Neutrophil (primary cell): ENCODE measurements around the gene DAB1.

Experiments
- H3K27ac ChIP-seq: fragments of 200-600 bp; sonication (generic); 2 replicates; pipeline ENCODE4 v1.5.1; 2016; ENCODE audit warnings: mild to moderate bottlenecking, moderate library complexity
- H3K27me3 ChIP-seq: fragments of 200-600 bp; sonication (generic); 2 replicates; pipeline ENCODE4 v1.6.0; 2016; ENCODE audit warnings: mild to moderate bottlenecking
- H3K36me3 ChIP-seq: fragments of 200-600 bp; sonication (generic); 2 replicates; pipeline ENCODE4 v1.5.1; 2017
- H3K4me1 ChIP-seq, 2 experiments: fragments of 200-600 bp in 1 of 2; sonication (generic) in 1 of 2; 1 replicate in 1 of 2; 2 replicates in 1 of 2; pipeline versions ENCODE4 v1.5.1 to v1.6.1; 2013 to 2016; ENCODE audit warnings: low read depth in 1 of 2, low read length in 1 of 2, mild to moderate bottlenecking in 1 of 2, moderate library complexity in 1 of 2; ENCODE audit not compliant: control insufficient read depth in 1 of 2, insufficient read depth in 1 of 2
- H3K4me3 ChIP-seq, 2 experiments: fragments of 200-600 bp in 1 of 2; sonication (generic) in 1 of 2; 1 replicate in 1 of 2; 2 replicates in 1 of 2; pipeline ENCODE4 v1.5.1; 2013 to 2016; ENCODE audit warnings: low read depth in 1 of 2, low read length in 1 of 2, mild to moderate bottlenecking in 1 of 2, moderate library complexity in 1 of 2
- H3K9me3 ChIP-seq: fragments of 200-600 bp; sonication (generic); 2 replicates; pipeline ENCODE4 v1.5.1; 2016
- TF ChIP-seq, protein P1 (sequence below): fragments of 200-600 bp; sonication (generic); IDR thresholded peaks from 2 replicates; pipeline ENCODE4 v1.5.1; 2016; ENCODE audit warnings: antibody characterized with exemption

The DAB1 gene

DNA sequence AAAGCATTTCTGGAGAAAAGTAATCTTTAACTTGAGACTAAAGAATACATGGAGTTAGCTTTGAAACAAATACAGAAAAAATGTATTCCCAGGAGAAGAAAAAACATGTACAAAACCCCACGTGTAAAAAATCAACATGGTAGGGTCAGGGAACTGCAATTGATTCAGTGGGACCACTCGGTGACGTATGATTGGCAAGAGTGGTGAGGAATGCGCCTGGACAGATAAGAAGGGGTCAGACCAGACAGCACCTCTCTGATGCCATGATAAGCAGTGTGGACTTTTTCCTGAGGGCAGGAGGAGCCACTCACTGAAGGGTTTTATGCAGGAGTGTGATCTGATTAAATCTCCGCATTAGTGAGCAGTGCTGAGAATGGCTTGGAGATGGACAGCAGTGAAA, 142.5 kb downstream of the DAB1 start:
- H3K4me3 ChIP-seq: no peak overlapping the region
- H3K9me3 ChIP-seq: no peaks in the 10 kb centered on the region
- no peaks in the 10 kb centered on the region for H3K4me1 ChIP-seq
- no peaks in the 10 kb centered on the region for H3K36me3 ChIP-seq
- TF ChIP-seq, protein P1, sequence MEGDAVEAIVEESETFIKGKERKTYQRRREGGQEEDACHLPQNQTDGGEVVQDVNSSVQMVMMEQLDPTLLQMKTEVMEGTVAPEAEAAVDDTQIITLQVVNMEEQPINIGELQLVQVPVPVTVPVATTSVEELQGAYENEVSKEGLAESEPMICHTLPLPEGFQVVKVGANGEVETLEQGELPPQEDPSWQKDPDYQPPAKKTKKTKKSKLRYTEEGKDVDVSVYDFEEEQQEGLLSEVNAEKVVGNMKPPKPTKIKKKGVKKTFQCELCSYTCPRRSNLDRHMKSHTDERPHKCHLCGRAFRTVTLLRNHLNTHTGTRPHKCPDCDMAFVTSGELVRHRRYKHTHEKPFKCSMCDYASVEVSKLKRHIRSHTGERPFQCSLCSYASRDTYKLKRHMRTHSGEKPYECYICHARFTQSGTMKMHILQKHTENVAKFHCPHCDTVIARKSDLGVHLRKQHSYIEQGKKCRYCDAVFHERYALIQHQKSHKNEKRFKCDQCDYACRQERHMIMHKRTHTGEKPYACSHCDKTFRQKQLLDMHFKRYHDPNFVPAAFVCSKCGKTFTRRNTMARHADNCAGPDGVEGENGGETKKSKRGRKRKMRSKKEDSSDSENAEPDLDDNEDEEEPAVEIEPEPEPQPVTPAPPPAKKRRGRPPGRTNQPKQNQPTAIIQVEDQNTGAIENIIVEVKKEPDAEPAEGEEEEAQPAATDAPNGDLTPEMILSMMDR: no peak
- H3K27me3 ChIP-seq: no peaks in the 10 kb centered on the region
- no peak overlapping the region for H3K27ac ChIP-seq

DNA sequence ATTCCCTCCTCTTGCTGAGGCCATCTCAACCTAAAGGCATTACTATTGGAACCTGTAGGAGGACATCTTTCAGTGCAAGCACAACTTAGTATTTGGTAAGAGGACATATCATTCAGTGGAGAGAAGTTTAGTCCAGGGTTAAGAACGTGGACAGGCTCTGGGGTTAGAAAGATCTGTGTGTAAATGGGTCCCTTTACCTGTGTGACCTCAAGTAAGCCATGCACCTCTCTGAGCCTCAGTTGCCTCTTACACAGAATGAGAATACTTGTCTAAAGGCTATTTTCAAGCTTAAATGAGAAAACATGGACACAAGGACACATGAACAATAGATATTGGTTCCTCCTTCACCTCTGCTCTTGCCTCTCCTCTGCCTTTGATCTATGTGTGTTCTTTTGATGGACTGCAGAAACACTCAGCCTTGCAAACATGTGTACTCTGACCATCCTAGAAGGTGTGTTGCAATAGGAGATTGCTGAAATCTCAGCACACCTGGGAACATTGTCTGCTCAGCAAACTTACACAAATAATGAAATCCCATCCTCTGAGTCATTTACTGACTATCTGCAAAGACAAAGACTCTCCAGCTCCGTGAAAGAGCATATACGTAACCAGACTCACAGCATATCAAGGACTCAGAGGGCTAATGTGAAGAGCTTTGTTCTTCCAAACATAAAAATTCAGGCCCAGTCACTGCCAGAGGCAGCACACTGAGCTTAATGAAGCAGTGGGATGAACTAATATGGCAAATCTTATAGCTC, 143.8 kb downstream of the DAB1 start:
- Histone ChIP-seq H3K4me3 (no peak overlapping the region), H3K4me1 (no peaks in the 10 kb centered on the region), H3K36me3 (no peaks in the 10 kb centered on the region), H3K27ac (no peak overlapping the region), H3K27me3 (no peaks in the 10 kb centered on the region), H3K9me3 (no peaks in the 10 kb centered on the region)
- TF ChIP-seq, protein P1: no peak

DNA sequence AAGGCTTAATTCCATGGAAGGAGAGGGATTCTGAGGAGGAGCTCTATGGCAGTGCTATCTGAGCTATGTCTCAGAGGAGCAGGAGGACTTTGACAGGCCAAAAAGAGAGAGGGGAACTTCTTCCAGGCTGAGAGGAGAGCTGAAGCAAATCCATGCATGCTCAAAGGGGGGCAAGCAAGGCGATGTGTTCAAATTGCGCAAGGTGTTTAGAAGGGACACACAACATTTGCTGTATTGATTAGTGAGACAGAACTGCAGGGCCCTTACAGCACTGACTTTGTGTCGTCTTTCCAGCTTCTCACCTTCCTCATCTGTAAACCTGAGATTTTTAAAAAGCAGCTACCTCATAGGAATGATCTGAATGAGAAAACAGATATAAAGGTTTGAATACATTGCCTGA, 145.3 kb downstream of the DAB1 start:
- H3K4me1 ChIP-seq: no peaks in the 10 kb centered on the region
- H3K27me3 ChIP-seq: no peaks in the 10 kb centered on the region
- no peaks in the 10 kb centered on the region for H3K36me3 ChIP-seq
- no peak overlapping the region for H3K27ac ChIP-seq
- H3K9me3 ChIP-seq: no peaks in the 10 kb centered on the region
- TF ChIP-seq, protein P1: no peak
- no peak overlapping the region for H3K4me3 ChIP-seq

DNA sequence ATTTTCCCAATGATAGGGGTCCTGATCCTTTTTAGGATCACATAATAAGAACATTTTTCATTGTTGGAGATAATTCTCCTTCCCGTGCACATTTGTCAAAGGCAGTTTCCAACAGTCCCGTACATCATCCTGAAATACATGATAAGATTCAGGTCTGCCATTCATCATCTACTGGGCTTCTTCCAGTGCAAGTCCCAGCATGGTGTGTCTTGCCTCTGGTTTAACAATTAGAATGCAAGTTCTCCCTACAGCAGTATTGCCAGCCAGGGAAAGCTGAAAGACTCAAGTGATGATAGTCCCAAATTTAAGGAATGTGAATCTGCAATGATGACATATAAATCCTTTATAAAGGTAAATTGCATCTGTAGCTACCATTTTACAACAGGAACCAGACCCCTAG, 146.2 kb downstream of the DAB1 start:
- H3K27me3 ChIP-seq: no peaks in the 10 kb centered on the region
- no peak overlapping the region for H3K4me3 ChIP-seq
- no peaks in the 10 kb centered on the region for H3K36me3 ChIP-seq
- no peaks in the 10 kb centered on the region for H3K4me1 ChIP-seq
- no peak overlapping the region for H3K27ac ChIP-seq
- TF ChIP-seq, protein P1: no peak
- no peaks in the 10 kb centered on the region for H3K9me3 ChIP-seq

DNA sequence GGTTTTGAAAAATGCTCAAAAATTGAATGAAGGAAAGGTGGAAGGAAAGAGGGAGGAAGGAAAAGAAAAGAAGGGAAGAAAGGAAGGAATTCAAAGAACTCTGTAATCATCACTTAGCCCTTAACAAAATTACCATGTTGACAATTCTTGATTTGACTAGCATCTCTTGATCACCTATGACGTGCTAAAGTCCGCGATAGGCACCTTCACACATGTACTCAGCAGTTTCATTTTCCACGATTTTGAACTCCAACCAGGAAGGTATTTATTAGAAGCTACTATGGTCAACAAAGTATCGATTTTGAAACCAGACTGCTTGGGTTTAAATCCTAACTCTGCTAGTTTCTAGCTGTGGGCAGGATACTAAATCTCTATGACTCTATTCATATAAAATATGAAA, 146.9 kb downstream of the DAB1 start:
- no peaks in the 10 kb centered on the region for H3K36me3 ChIP-seq
- H3K4me1 ChIP-seq: no peaks in the 10 kb centered on the region
- TF ChIP-seq, protein P1: no peak
- no peak overlapping the region for H3K27ac ChIP-seq
- H3K4me3 ChIP-seq: no peak overlapping the region
- no peaks in the 10 kb centered on the region for H3K9me3 ChIP-seq
- H3K27me3 ChIP-seq: no peaks in the 10 kb centered on the region
